ENCODE data around the gene IL10.
A peak's percentile ranks its signal among the peaks of the same experiment; 100 is the strongest.

Gene IL10

GRCh38 chr1:206736878-206737728, 35.2 kb downstream of the IL10 start:
- Histone ChIP-seq H3K27me3 (ENCODE audit: insufficient read depth, low read length, poor library complexity, severe bottlenecking) (no peaks in the 10 kb centered on the region), H3K79me2 (ENCODE audit: insufficient read depth, low read length) (no peaks in the 10 kb centered on the region), H3K9ac (ENCODE audit: low read depth, low read length, poor library complexity, severe bottlenecking) (peak overlapping the region; percentile 62), H3K4me1 (ENCODE audit: insufficient read depth, low read length, poor library complexity, severe bottlenecking) (peaks cover 66% of the 10 kb centered on the region), H3K9me3 (ENCODE audit: insufficient read depth, low read depth, low read length) (no peaks in the 10 kb centered on the region), H4K20me1 (ENCODE audit: insufficient read depth, low read length, poor library complexity, severe bottlenecking) (no peaks in the 10 kb centered on the region), H3K4me3 (ENCODE audit: low read length, poor library complexity, severe bottlenecking) (no peak overlapping the region), H3K36me3 (ENCODE audit: insufficient read depth, low read length) (peaks cover 29% of the 10 kb centered on the region; the same call in 1 of the 2 replicates), H2AFZ (ENCODE audit: low read length) (no peak overlapping the region), H3F3A (ENCODE audit: low read depth) (peaks cover 5% of the 10 kb centered on the region; the same call in 1 of the 2 replicates), H3K4me2 (ENCODE audit: low read depth, low read length, poor library complexity, severe bottlenecking) (peak overlapping the region; percentile 5), H3K9me2 (replicated peaks; ENCODE audit: low read depth, low read length) (no peaks in the 10 kb centered on the region)
- TF ChIP-seq CTCF (conservative IDR thresholded peaks at IDR 0.05; ENCODE audit: low read length) (no peak), EZH2phosphoT487 (IDR thresholded peaks at IDR 0.05; ENCODE audit: borderline replicate concordance) (no peak)

GRCh38 chr1:206735553-206736031, 36.7 kb downstream of the IL10 start:
- no peak overlapping the region for H3K4me3 ChIP-seq (ENCODE audit: low read length, poor library complexity, severe bottlenecking)
- no peaks in the 10 kb centered on the region for H3K9me2 ChIP-seq (replicated peaks; ENCODE audit: low read depth, low read length)
- no peaks in the 10 kb centered on the region for H3K79me2 ChIP-seq (ENCODE audit: insufficient read depth, low read length)
- H3F3A ChIP-seq (ENCODE audit: low read depth), result peaks cover 5% of the 10 kb centered on the region; the same call in 1 of the 2 replicates
- H2AFZ ChIP-seq (ENCODE audit: low read length), result no peak overlapping the region
- TF ChIP-seq CTCF (conservative IDR thresholded peaks at IDR 0.05; ENCODE audit: low read length) (no peak), EZH2phosphoT487 (IDR thresholded peaks at IDR 0.05; ENCODE audit: borderline replicate concordance) (no peak)
- no peaks in the 10 kb centered on the region for H4K20me1 ChIP-seq (ENCODE audit: insufficient read depth, low read length, poor library complexity, severe bottlenecking)
- no peaks in the 10 kb centered on the region for H3K9me3 ChIP-seq (ENCODE audit: insufficient read depth, low read depth, low read length)
- peaks cover 44% of the 10 kb centered on the region; the same call in 1 of the 2 replicates for H3K36me3 ChIP-seq (ENCODE audit: insufficient read depth, low read length)
- peaks cover 59% of the 10 kb centered on the region for H3K4me1 ChIP-seq (ENCODE audit: insufficient read depth, low read length, poor library complexity, severe bottlenecking)
- H3K4me2 ChIP-seq (ENCODE audit: low read depth, low read length, poor library complexity, severe bottlenecking), result peak overlapping the region; percentile 9
- peak overlapping the region; percentile 13 for H3K9ac ChIP-seq (ENCODE audit: low read depth, low read length, poor library complexity, severe bottlenecking)
- H3K27me3 ChIP-seq (ENCODE audit: insufficient read depth, low read length, poor library complexity, severe bottlenecking), result no peaks in the 10 kb centered on the region

- Histone ChIP-seq H3K79me2 (ENCODE audit: insufficient read depth, low read length) (no peaks in the 10 kb centered on the region), H4K20me1 (ENCODE audit: insufficient read depth, low read length, poor library complexity, severe bottlenecking) (no peaks in the 10 kb centered on the region), H3K9me2 (replicated peaks; ENCODE audit: low read depth, low read length) (no peaks in the 10 kb centered on the region), H3K9ac (ENCODE audit: low read depth, low read length, poor library complexity, severe bottlenecking) (no peak overlapping the region), H3K27me3 (ENCODE audit: insufficient read depth, low read length, poor library complexity, severe bottlenecking) (no peaks in the 10 kb centered on the region), H3K4me1 (ENCODE audit: insufficient read depth, low read length, poor library complexity, severe bottlenecking) (peaks cover 49% of the 10 kb centered on the region), H3K4me2 (ENCODE audit: low read depth, low read length, poor library complexity, severe bottlenecking) (peak overlapping the region; percentile 9), H2AFZ (ENCODE audit: low read length) (no peak overlapping the region), H3K9me3 (ENCODE audit: insufficient read depth, low read depth, low read length) (no peaks in the 10 kb centered on the region), H3K4me3 (ENCODE audit: low read length, poor library complexity, severe bottlenecking) (no peak overlapping the region), H3F3A (ENCODE audit: low read depth) (no peaks in the 10 kb centered on the region; the same call in 1 of the 2 replicates), H3K36me3 (ENCODE audit: insufficient read depth, low read length) (peaks cover 54% of the 10 kb centered on the region; the same call in 1 of the 2 replicates)
- TF ChIP-seq CTCF (conservative IDR thresholded peaks at IDR 0.05; ENCODE audit: low read length), result peak; percentile 94
- TF ChIP-seq EZH2phosphoT487 (IDR thresholded peaks at IDR 0.05; ENCODE audit: borderline replicate concordance), result no peak
Measured at GRCh38 chr1:206734499-206735142, 37.7 kb downstream of the IL10 start.

All from Loucy (cell line).